GM12878 (cell line): ENCODE data around the gene BEST4. TPM values are rescaled to one million over a fixed set of nuclear protein-coding genes. Genes with fewer than 3 reads are reported as not detected.
A peak's percentile ranks its signal among the peaks of the same experiment; 100 is the strongest.

ENCODE experiments used
- BRCA1 ChIP-seq: IDR thresholded peaks from 2 replicates; pipeline ENCODE4 v1.6.1; 2011; ENCODE audit warnings: low read depth, low read length, improper control_type of control experiment
- CBX5 ChIP-seq: sonication (generic); IDR thresholded peaks from 2 replicates; pipeline ENCODE4 v1.6.1; 2016; ENCODE audit warnings: low read depth, moderate library complexity, mild to moderate bottlenecking, inconsistent platforms
- CUX1 ChIP-seq: IDR thresholded peaks from 2 replicates; pipeline ENCODE4 v1.6.1; 2012; ENCODE audit warnings: improper control_type of control experiment, low read depth, low read length; ENCODE audit not compliant: insufficient replicate concordance
- DPF2 ChIP-seq: fragments of 450-650 bp; IDR thresholded peaks from 2 replicates; pipeline ENCODE4 v1.6.1; 2017; ENCODE audit warnings: mild to moderate bottlenecking
- E2F4 ChIP-seq: IDR thresholded peaks from 2 replicates; pipeline ENCODE4 v1.6.1; 2012; ENCODE audit warnings: low read depth, low read length, improper control_type of control experiment
- ELK1 ChIP-seq: IDR thresholded peaks from 2 replicates; pipeline ENCODE4 v1.6.1; 2012; ENCODE audit warnings: low read depth, low read length, improper control_type of control experiment
- ETV6 ChIP-seq, 2 experiments: fragments of 450-650 bp in 1 of 2; IDR thresholded peaks in 1 of 2; conservative IDR thresholded peaks in 1 of 2; 2 replicates each; pipeline ENCODE4 v1.6.1; 2014; ENCODE audit warnings: antibody characterized with exemption in 1 of 2, borderline replicate concordance in 1 of 2, low read depth in 1 of 2, mild to moderate bottlenecking in 1 of 2, moderate library complexity in 1 of 2
- FOXM1 ChIP-seq: IDR thresholded peaks from 2 replicates; pipeline ENCODE4 v1.6.1; 2012; ENCODE audit warnings: low read depth, mild to moderate bottlenecking, inconsistent platforms, low read length, moderate library complexity
- MEF2B ChIP-seq: fragments of 450-650 bp; IDR thresholded peaks from 2 replicates; pipeline ENCODE4 v1.6.1; 2018; ENCODE audit warnings: mild to moderate bottlenecking, moderate library complexity; ENCODE audit not compliant: partially characterized antibody, poor library complexity, severe bottlenecking
- MYB ChIP-seq: fragments of 150-350 bp; IDR thresholded peaks from 2 replicates; pipeline ENCODE4 v1.6.1; 2014; ENCODE audit warnings: mild to moderate bottlenecking, low read depth, low read length, borderline replicate concordance
- TAF1 ChIP-seq: IDR thresholded peaks from 2 replicates; pipeline ENCODE4 v1.6.1; 2011; ENCODE audit warnings: mild to moderate bottlenecking, low read depth, low read length, borderline replicate concordance
- TCF7 ChIP-seq: IDR thresholded peaks from 2 replicates; pipeline ENCODE4 v1.6.1; 2014; ENCODE audit warnings: antibody characterized with exemption, borderline replicate concordance
- USF1 ChIP-seq: IDR thresholded peaks from 2 replicates; pipeline ENCODE4 v1.6.1; 2011; ENCODE audit warnings: borderline replicate concordance, low read depth, mild to moderate bottlenecking, moderate library complexity, mixed read lengths, low read length; ENCODE audit not compliant: insufficient read depth; ENCODE audit errors: extremely low read length
- ZNF207 ChIP-seq: fragments of 450-650 bp; IDR thresholded peaks from 2 replicates; pipeline ENCODE4 v1.6.1; 2014; ENCODE audit warnings: antibody characterized with exemption, mild to moderate bottlenecking, borderline replicate concordance
- ZNF687 ChIP-seq: fragments of 450-650 bp; IDR thresholded peaks from 2 replicates; pipeline ENCODE4 v1.6.1; 2017; ENCODE audit warnings: mild to moderate bottlenecking, moderate library complexity
- polyA plus RNA-seq, 11 experiments: library from polyadenylated mRNA; depleted of rRNA in 4 of 11; unstranded in 6 of 11; stranded (reverse) in 5 of 11; fragments of >200 nt; fragmentation: Nextera tagmentation in 4 of 11; fragmentation: Illumina TruSeq in 1 of 11; extraction: Ambion mirVana in 4 of 11; extraction: Trizol in 1 of 11; gene quantifications; 1 replicate in 1 of 11; 2 replicates in 10 of 11; pipeline versions ENCODE4 v1.2.1 to v1.2.3, GENCODE V29; 2011 to 2016; ENCODE audit warnings: inconsistent platforms in 2 of 11, missing spikeins in 2 of 11, low read depth in 1 of 11
- total RNA-seq, 4 experiments: library from RNA; depleted of rRNA in 3 of 4; stranded (reverse); fragments of >200 nt in 3 of 4; fragmentation: Illumina TruSeq in 1 of 4; extraction: Trizol in 1 of 4; gene quantifications; 2 replicates each; pipeline versions ENCODE4 v1.2.1 to v1.2.3, GENCODE V29; 2013 to 2021

Gene BEST4
- total and polyA plus RNA-seq, 10 of the 15 experiments (the other 5 are each of a cell fraction or from before 2014, with no cell fraction given): 0.06 to 1.3 (median 0.42) TPM

- TF ChIP-seq USF1 (no peak), DPF2 (peak; percentile 79), FOXM1 (no peak), TAF1 (peak; percentile 63; the same call in 1 of the 2 replicates), E2F4 (no peak), TCF7 (no peak), ETV6 (conservative IDR thresholded peaks at IDR 0.05 in 1 of 2, IDR thresholded peaks at IDR 0.05 in 1 of 2; ENCODE audit: borderline replicate concordance in 1 of 2, low read depth in 1 of 2) (no peak), MEF2B (peak; percentile 48), BRCA1 (no peak), ELK1 (no peak), ZNF207 (no peak; the same call in 1 of the 2 replicates), CUX1 (no peak), CBX5 (no peak), ZNF687 (peak; percentile 80), MYB (no peak)
These were observed 12.0 kb upstream of the BEST4 start, which contains the start of gene PLK3 (continued) for GRCh38 chr1:44799770-44800584.
